ENCODE data around the gene WWC1. TPM values are rescaled to one million over a fixed set of nuclear protein-coding genes. Genes with fewer than 3 reads are reported as not detected.

Gene WWC1
- total RNA-seq (2014; rRNA removed; shearing (Covaris generic); ENCODE audit: low replicate concordance), result 98.5 and 102 TPM in 2 replicates

- in situ Hi-C loops (cut with HindIII; ENCODE audit: low pct_unique_long_range_greater_than_20kb, low sequenced_read_pairs), result no loop called here
Measured at GRCh38 chr5:168291342-168291963, at the start of gene WWC1. TSS of gene WWC1 (plus strand) at chr5:168291645. CDS start at chr5:168292153, 508 bp downstream.

DNA sequence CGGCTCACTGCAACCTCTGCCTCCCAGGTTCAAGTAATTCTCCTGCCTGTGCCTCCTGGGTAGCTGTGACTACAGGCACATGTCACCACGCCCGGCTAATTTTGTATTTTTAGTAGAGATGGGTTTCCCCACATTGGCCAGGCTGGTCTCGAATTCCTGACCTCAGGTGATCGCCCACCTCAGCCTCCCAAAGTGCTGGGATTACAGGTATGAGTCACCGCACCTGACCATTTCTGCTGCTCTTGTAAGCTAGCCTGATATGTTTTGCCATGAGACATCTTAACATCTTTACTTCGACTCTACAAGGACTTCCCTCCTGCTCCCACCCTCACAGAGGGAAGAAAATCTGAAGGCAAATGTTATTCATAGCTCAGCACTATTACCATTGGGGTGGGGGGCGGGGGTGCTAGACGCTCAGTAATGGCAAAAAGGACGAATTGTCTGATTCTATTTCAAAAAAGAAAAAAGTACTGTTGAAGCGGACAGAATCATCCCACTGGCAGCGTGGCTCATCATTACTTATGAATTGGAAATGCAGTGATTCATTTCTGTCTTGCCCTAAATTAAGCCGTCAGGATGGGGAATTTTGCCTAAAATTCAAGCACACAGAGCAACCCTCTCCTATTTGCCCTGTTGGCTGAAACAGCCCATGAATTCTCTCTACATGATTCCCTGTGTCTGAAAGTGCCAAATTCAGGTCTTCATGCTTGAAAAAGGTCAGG is 46.4 kb upstream of the WWC1 start:
- in situ Hi-C loops (cut with HindIII; ENCODE audit: low pct_unique_long_range_greater_than_20kb, low sequenced_read_pairs), result no loop called here
- no peak for DNase-seq (ENCODE audit: low read depth)

More at GRCh38 chr5:168291342-168291963, at the start of gene WWC1:
- DNase-seq (ENCODE audit: low read depth), result peak; percentile 96

DNA sequence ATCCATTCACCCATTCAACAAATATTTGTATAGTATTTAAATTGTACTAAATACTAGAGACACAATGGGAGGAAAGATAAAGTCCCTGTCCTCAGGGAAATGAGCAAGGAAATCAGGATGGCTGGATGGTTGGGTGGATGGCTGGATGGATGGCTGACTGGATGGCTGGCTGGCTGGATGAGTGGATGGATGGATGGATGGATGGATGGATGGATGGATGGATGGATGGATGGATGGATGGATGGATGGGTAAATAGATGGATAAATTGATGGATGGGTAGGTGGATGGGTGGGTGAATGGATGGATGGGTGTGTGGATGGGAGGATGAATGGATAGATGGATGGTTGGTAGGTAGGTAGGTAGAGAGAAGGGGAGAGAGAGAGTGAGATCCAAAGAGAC is 41.5 kb upstream of the WWC1 start:
- in situ Hi-C loops (cut with HindIII; ENCODE audit: low pct_unique_long_range_greater_than_20kb, low sequenced_read_pairs), result no loop called here

GRCh38 chr5:168251259-168251658 is 40.2 kb upstream of the WWC1 start:
- in situ Hi-C loops (cut with HindIII; ENCODE audit: low pct_unique_long_range_greater_than_20kb, low sequenced_read_pairs), result no loop called here
- DNase-seq (ENCODE audit: low read depth), result no peak

More for the DNA sequence above, 41.5 kb upstream of the WWC1 start:
- DNase-seq (ENCODE audit: low read depth), result no peak

DNA sequence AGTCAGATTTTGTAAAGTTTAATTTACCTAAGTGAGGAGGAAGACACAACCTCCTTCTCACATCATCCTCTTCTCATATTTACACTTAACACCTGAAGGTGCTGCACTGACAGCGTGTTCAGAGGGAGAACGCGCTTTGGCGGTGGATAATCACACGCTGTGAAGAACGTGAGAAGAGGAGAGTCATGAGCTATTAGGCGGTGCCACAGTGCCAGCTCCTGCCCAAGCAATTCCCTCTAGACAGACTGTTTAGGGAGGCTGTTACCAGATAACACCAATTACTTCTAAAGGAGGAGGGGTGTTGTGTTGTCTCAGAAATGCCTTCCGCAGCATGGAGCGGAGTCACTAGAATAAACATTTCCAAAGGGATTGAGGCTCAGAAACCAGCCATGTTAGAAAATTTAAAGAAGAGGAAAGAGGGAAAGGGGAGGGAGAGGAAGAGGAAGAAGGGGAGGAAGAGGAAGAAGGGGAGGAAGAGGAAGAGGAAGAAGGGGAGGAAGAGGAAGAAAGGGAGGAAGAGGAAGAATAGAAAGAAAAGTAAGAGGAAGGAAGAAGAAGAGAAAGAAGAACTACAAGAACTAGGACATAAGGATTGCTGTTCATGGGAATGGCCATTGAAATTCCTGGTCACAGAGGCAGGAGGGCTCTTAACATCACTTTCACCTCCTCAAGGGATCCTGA is 37.3 kb upstream of the WWC1 start:
- no peak for DNase-seq (ENCODE audit: low read depth)
- in situ Hi-C loops (cut with HindIII; ENCODE audit: low pct_unique_long_range_greater_than_20kb, low sequenced_read_pairs), result no loop called here

DNA sequence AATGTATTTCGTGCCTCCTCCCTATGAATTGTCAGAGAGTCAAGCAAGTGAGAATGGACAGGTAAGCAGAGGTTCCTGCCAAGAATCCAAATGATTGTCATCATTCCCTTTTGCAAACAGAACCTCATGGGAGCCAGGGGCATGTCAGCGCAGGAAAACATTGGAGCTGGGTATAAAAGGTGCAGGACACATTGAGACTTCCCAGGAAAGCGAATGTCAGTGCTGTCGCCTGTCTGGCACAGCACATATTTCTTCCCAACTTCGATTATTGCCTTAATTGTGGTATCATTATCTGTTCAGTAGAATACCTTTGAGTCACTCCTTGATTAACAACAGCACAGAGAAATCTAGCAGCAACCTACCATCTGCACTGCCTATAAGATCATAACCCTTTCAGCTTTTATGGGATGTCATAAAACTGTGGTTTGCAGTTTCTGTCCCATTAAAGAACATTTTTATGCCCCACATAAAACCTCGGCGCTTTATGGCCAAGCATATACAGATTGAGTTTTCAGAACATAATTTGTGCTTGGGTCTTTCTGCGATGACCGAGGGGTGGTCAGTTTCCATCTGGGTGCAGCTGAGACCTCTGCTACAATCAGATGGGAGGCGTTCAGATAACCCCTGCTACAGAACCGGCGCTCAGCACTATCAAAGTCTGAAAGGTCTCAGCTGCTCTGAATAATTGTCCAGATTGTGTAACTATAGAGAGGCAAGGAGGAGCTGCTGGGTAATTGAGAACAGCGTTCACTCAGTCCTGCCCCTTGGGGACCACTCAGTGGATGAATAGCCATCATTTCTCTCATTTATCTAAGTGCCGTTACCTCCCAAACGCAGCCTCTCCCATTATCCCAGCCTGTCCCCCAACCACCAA is 30.9 kb upstream of the WWC1 start:
- in situ Hi-C loops (cut with HindIII; ENCODE audit: low pct_unique_long_range_greater_than_20kb, low sequenced_read_pairs), result no loop called here

DNA sequence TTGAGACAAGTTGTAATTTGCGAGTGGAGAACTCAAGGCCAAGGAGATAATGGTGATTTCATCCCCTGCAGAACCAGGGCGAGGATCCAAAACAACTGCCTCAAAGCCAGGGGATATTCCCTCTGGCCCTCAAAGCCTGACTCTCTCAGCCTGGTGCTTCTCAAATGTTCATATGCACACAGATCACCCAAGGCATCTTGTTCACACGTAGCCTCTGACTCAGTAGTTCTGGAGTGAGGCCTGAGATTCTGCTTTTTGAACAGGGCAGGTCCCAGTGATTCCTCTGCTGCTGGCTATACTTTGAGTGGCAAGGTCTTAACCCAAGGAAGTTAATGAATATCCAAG is 30.2 kb upstream of the WWC1 start:
- in situ Hi-C loops (cut with HindIII; ENCODE audit: low pct_unique_long_range_greater_than_20kb, low sequenced_read_pairs), result no loop called here
- no peak for DNase-seq (ENCODE audit: low read depth)

More for the DNA sequence above, 30.9 kb upstream of the WWC1 start:
- no peak for DNase-seq (ENCODE audit: low read depth)

GRCh38 chr5:168262042-168262743 is 29.3 kb upstream of the WWC1 start:
- DNase-seq (ENCODE audit: low read depth), result no peak
- in situ Hi-C loops (cut with HindIII; ENCODE audit: low pct_unique_long_range_greater_than_20kb, low sequenced_read_pairs), result no loop called here

DNA sequence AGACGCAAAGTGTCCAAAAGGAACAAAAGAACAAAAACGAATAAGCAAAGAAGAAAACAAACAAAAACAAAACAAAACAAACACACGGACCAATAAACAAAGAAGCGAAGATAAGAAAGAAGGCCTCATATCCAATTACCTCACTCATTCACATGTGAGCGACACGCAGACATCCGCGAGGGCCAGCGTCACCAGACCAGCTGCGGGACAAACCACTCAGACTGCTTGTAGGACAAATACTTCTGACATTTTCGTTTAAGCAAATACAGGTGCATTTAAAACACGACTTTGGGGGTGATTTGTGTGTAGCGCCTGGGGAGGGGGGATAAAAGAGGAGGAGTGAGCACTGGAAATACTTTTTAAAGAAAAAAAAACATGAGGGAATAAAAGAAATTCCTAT is 28.3 kb upstream of the WWC1 start:
- no peak for DNase-seq (ENCODE audit: low read depth)
- in situ Hi-C loops (cut with HindIII; ENCODE audit: low pct_unique_long_range_greater_than_20kb, low sequenced_read_pairs), result no loop called here

- DNase-seq (ENCODE audit: low read depth), result no peak
- in situ Hi-C loops (cut with HindIII; ENCODE audit: low pct_unique_long_range_greater_than_20kb, low sequenced_read_pairs), result no loop called here
Measured at GRCh38 chr5:168266016-168266415, 25.4 kb upstream of the WWC1 start.

GRCh38 chr5:168268949-168269936 is 22.2 kb upstream of the WWC1 start:
- in situ Hi-C loops (cut with HindIII; ENCODE audit: low pct_unique_long_range_greater_than_20kb, low sequenced_read_pairs), result no loop called here
- DNase-seq (ENCODE audit: low read depth), result peak; percentile 98

DNA sequence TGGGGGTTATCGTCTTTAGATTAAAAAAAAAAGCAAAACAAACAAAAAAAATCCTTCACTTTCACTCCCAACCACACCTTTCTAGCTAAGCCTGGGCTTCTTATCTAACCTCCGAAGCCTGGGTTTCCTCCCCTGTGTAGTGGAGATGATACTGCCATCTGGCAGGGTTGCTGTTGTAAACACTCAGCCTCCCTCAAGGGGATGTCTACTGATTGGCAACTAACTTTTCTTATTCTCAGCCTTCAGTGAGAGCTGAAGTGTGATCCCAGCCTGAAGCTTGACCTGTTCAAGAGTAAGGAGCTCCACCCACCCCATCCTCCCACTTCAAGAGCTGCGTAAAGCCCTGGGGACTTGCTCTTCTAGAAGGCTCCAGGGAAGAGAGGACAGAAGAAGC is 21.5 kb upstream of the WWC1 start:
- in situ Hi-C loops (cut with HindIII; ENCODE audit: low pct_unique_long_range_greater_than_20kb, low sequenced_read_pairs), result no loop called here
- no peak for DNase-seq (ENCODE audit: low read depth)

DNA sequence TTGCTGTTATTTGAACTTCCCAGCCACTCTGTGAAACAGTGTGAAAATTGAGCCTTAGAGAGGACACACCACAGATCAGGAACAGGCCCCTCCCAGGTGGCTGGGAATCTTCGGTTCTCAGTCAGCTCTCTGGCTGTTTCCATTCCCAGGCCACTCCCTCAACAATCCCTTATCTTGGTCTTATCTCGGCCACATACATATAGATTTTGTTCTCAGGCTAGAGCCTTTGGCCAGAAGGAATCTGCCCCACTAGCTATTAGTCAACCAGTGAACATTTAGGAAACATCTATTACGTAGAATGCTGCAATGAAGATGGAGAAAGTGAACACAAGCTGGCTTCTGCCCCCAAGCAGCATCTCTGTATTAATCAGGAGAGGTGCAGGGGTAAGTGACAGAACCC is 21.0 kb upstream of the WWC1 start:
- in situ Hi-C loops (cut with HindIII; ENCODE audit: low pct_unique_long_range_greater_than_20kb, low sequenced_read_pairs), result no loop called here
- DNase-seq (ENCODE audit: low read depth), result no peak

GRCh38 chr5:168273056-168273980 is 18.1 kb upstream of the WWC1 start:
- in situ Hi-C loops (cut with HindIII; ENCODE audit: low pct_unique_long_range_greater_than_20kb, low sequenced_read_pairs), result no loop called here
- no peak for DNase-seq (ENCODE audit: low read depth)

GRCh38 chr5:168274406-168274805 is 17.0 kb upstream of the WWC1 start:
- in situ Hi-C loops (cut with HindIII; ENCODE audit: low pct_unique_long_range_greater_than_20kb, low sequenced_read_pairs), result no loop called here

GRCh38 chr5:168275940-168276339 is 15.5 kb upstream of the WWC1 start:
- no peak for DNase-seq (ENCODE audit: low read depth)
- in situ Hi-C loops (cut with HindIII; ENCODE audit: low pct_unique_long_range_greater_than_20kb, low sequenced_read_pairs), result no loop called here

More at GRCh38 chr5:168274406-168274805, 17.0 kb upstream of the WWC1 start:
- DNase-seq (ENCODE audit: low read depth), result no peak

All from Caki2 (cell line).